Hepatocyte (in vitro differentiated cells): ENCODE measurements around the gene RAET1L.

Experiments used
- CTCF ChIP-seq: fragments of 200-600 bp; sonication (generic); IDR thresholded peaks from 2 replicates; pipeline ENCODE4 v1.5.1; 2016; ENCODE audit warnings: antibody characterized with exemption, mild to moderate bottlenecking; ENCODE audit not compliant: poor library complexity
- EZH2phosphoT487 ChIP-seq: fragments of 200-600 bp; sonication (generic); IDR thresholded peaks from one replicate; pipeline ENCODE4 v1.6.1; 2018; ENCODE audit warnings: antibody characterized with exemption, mild to moderate bottlenecking, low read depth, moderate library complexity; ENCODE audit not compliant: unreplicated experiment, severe bottlenecking

- no peak for TF ChIP-seq CTCF
- no peak for TF ChIP-seq EZH2phosphoT487
Observed at GRCh38 chr6:149995971-149996370, 29.4 kb downstream of the RAET1L start.
